Adrenal gland (tissue), 12 donors: ENCODE measurements around the gene RELN. TPM values are rescaled to one million over a fixed set of nuclear protein-coding genes. Genes with fewer than 3 reads are reported as not detected.

Source experiments
- DNase-seq, 7 donors: peaks; one replicate each; pipeline ENCODE4 v3.0.0-alpha.2; 2019 to 2020
- H3K27ac ChIP-seq, 5 donors: fragments of 200-600 bp; sonication (generic) in 4 of 5; 1 replicate in 3 of 5; 2 replicates in 2 of 5; pipeline versions ENCODE4 v1.5.1 to v1.8.0; 2016 to 2020; ENCODE audit warnings: mild to moderate bottlenecking in 1 of 5
- H3K27me3 ChIP-seq: fragments of 200-600 bp; 2 replicates; pipeline ENCODE4 v1.8.0; 2021
- H3K36me3 ChIP-seq, 2 donors: fragments of 200-600 bp; replicated peaks in 1 of 2; 1 replicate in 1 of 2; 2 replicates in 1 of 2; pipeline versions ENCODE4 v1.5.1 to v1.8.0; 2018 to 2022
- H3K4me1 ChIP-seq, 2 donors: fragments of 200-600 bp; replicated peaks in 1 of 2; 1 replicate in 1 of 2; 2 replicates in 1 of 2; pipeline versions ENCODE4 v1.5.1 to v1.8.0; 2018 to 2021
- H3K4me3 ChIP-seq, 4 donors: fragments of 200-600 bp; sonication (generic) in 3 of 4; one replicate each; pipeline ENCODE4 v1.5.1; 2016 to 2018
- H3K9me3 ChIP-seq, 3 donors: fragments of 200-600 bp; sonication (generic) in 1 of 3; replicated peaks in 1 of 3; 1 replicate in 2 of 3; 2 replicates in 1 of 3; pipeline versions ENCODE4 v1.5.1 to v1.8.0; 2016 to 2021
- CTCF ChIP-seq, 6 experiments: fragments of 450-650 bp in 4 of 6; fragments of 200-600 bp in 2 of 6; sonication (generic) in 1 of 6; IDR thresholded peaks; 1 replicate in 5 of 6; 2 replicates in 1 of 6; pipeline versions ENCODE4 v1.5.1 to v1.8.0; 2016 to 2021; ENCODE audit warnings: antibody characterized with exemption in 6 of 6, mild to moderate bottlenecking in 2 of 6, moderate library complexity in 1 of 6
- POLR2A ChIP-seq, 2 donors: fragments of 450-650 bp; IDR thresholded peaks; one replicate each; pipeline ENCODE4 v1.6.1; 2017; ENCODE audit warnings: antibody characterized with exemption in 2 of 2, mild to moderate bottlenecking in 2 of 2, moderate library complexity in 1 of 2
- WGBS, 4 donors: extraction: QIAGEN DNeasy Blood & Tissue Kit in 2 of 4; methylation state at CpG; one replicate each; pipeline versions ENCODE4 v1.1.5 to v1.1.7; 2013 to 2017; 5-methylcytosine and 5-hydroxymethylcytosine counted together
- intact Hi-C, 2 donors: fragments of 100-400 bp; cut with DNase I; formaldehyde crosslinking; loops; one replicate each; pipeline versions ENCODE4 v1.14.1 to v1.15.0; 2022 to 2023
- polyA plus RNA-seq, 3 donors: library from polyadenylated mRNA; stranded (reverse); fragments of 200-250 nt in 2 of 3; fragments of 350-450 nt in 1 of 3; fragmentation: Illumina TruSeq in 1 of 3; extraction: RNeasy Lipid Tissue Mini Kit (QIAGEN cat#74804) in 1 of 3; gene quantifications; one replicate each; pipeline ENCODE4 v1.2.3, GENCODE V29; 2013 to 2014
- total RNA-seq, 9 donors: library from RNA; depleted of rRNA in 4 of 9; stranded (reverse); fragments of >200 nt in 4 of 9; fragments of 120-200 nt in 1 of 9; fragmentation: NEBNext Ultra II Directional in 1 of 9; extraction: Animal tissue kit (Norgen Biotek cat#: 25700) in 1 of 9; gene quantifications; one replicate each; pipeline versions ENCODE4 v1.1.0 to v1.2.4, GENCODE V29; 2013 to 2023
- donor health status: healthy with polysubstance abuse.
- donor health status: Bipolar disorder and iron deficiency.
- donor health status: DM: yes; HTN: yes; CAD: no.
- donor health status: DM: no; HTN: no; CAD: no.
- donor health status: DM: no; HTN: no; CAD: no.
- donor health status: DM: yes; HTN: yes; CAD: no.

Gene RELN
- total and polyA plus RNA-seq, 12 donors = 0.88 to 7.9 (median 2.3) TPM

GRCh38 chr7:103811997-103812396, 177.5 kb downstream of the RELN start:
- intact Hi-C loops = no loop called here

GRCh38 chr7:103811290-103811689, 178.2 kb downstream of the RELN start:
- H3K4me3 ChIP-seq = no peak overlapping the region
- no peaks in the 10 kb centered on the region for H3K36me3 ChIP-seq
- no peaks in the 10 kb centered on the region for H3K9me3 ChIP-seq
- H3K4me1 ChIP-seq = no peaks in the 10 kb centered on the region
- intact Hi-C loops = no loop called here
- H3K27ac ChIP-seq = no peak overlapping the region
- 61 to 69% (median 67%) methylated on average over 5 of the region's 5 CpGs for WGBS, 4 donors
- no peak for TF ChIP-seq POLR2A (IDR thresholded peaks at IDR 0.05)
- no peak for TF ChIP-seq CTCF (IDR thresholded peaks at IDR 0.05)
- H3K27me3 ChIP-seq = no peaks in the 10 kb centered on the region
- no peak for DNase-seq

More at GRCh38 chr7:103811997-103812396, 177.5 kb downstream of the RELN start:
- Histone ChIP-seq H3K36me3 (no peaks in the 10 kb centered on the region), H3K27ac (no peak overlapping the region), H3K27me3 (no peaks in the 10 kb centered on the region), H3K4me3 (no peak overlapping the region), H3K9me3 (no peaks in the 10 kb centered on the region), H3K4me1 (no peaks in the 10 kb centered on the region)
- WGBS, 4 donors = 65 to 87% (median 76%) methylated on average over 2 of the region's 2 CpGs
- no peak for DNase-seq
- TF ChIP-seq POLR2A (IDR thresholded peaks at IDR 0.05) (no peak), CTCF (IDR thresholded peaks at IDR 0.05) (no peak)

- Histone ChIP-seq H3K36me3 (no peaks in the 10 kb centered on the region), H3K4me3 (no peak overlapping the region), H3K4me1 (no peaks in the 10 kb centered on the region), H3K27ac (no peak overlapping the region), H3K9me3 (no peaks in the 10 kb centered on the region), H3K27me3 (no peaks in the 10 kb centered on the region)
- TF ChIP-seq POLR2A (IDR thresholded peaks at IDR 0.05) (no peak), CTCF (IDR thresholded peaks at IDR 0.05) (no peak)
- WGBS, 4 donors = 52 to 60% (median 53%) methylated on average over 11 of the region's 11 CpGs
- intact Hi-C loops = no loop called here
- DNase-seq = no peak
Observed at GRCh38 chr7:103810112-103810744, 179.2 kb downstream of the RELN start.

- DNase-seq = no peak
- no peaks in the 10 kb centered on the region for H3K27me3 ChIP-seq
- H3K4me3 ChIP-seq = no peak overlapping the region
- no peaks in the 10 kb centered on the region for H3K9me3 ChIP-seq
- no peaks in the 10 kb centered on the region for H3K4me1 ChIP-seq
- H3K27ac ChIP-seq = no peak overlapping the region
- TF ChIP-seq POLR2A (IDR thresholded peaks at IDR 0.05) = no peak
- TF ChIP-seq CTCF (IDR thresholded peaks at IDR 0.05) = no peak
- WGBS, 4 donors = 65 to 73% (median 72%) methylated on average over 6 of the region's 6 CpGs
- no peaks in the 10 kb centered on the region for H3K36me3 ChIP-seq
- intact Hi-C loops = no loop called here
Observed at GRCh38 chr7:103809229-103809994, 180.0 kb downstream of the RELN start.
